Measurements from ENCODE around the gene SPTLC3.

The SPTLC3 gene

GRCh38 chr20:13034936-13035335 lies 26.2 kb downstream of the SPTLC3 start:
- DNase-seq: no peak

GRCh38 chr20:13035399-13036152 lies 26.8 kb downstream of the SPTLC3 start:
- no peak for DNase-seq

- no peak for DNase-seq
Measured at GRCh38 chr20:13037727-13038126, 29.0 kb downstream of the SPTLC3 start.

GRCh38 chr20:13041574-13042457 lies 33.0 kb downstream of the SPTLC3 start:
- DNase-seq: no peak

GRCh38 chr20:13042458-13042794 lies 33.7 kb downstream of the SPTLC3 start:
- DNase-seq: no peak

- DNase-seq: no peak
Measured at GRCh38 chr20:13046409-13046808, 37.6 kb downstream of the SPTLC3 start.

- DNase-seq: no peak
Measured at GRCh38 chr20:13054011-13054410, 45.2 kb downstream of the SPTLC3 start.

GRCh38 chr20:13058666-13059389 lies 50.1 kb downstream of the SPTLC3 start:
- no peak for DNase-seq

- DNase-seq: no peak
Measured at GRCh38 chr20:13059398-13060136, 50.8 kb downstream of the SPTLC3 start.

GRCh38 chr20:13060327-13060726 lies 51.6 kb downstream of the SPTLC3 start:
- DNase-seq: no peak

- DNase-seq: no peak
Measured at GRCh38 chr20:13061381-13061780, 52.6 kb downstream of the SPTLC3 start.

- DNase-seq: no peak
Measured at GRCh38 chr20:13062789-13063188, 54.0 kb downstream of the SPTLC3 start.

GRCh38 chr20:13068336-13068735 lies 59.6 kb downstream of the SPTLC3 start:
- DNase-seq: no peak

GRCh38 chr20:13081877-13082276 lies 73.1 kb downstream of the SPTLC3 start:
- DNase-seq: no peak

- DNase-seq: no peak
Measured at GRCh38 chr20:13082378-13082777, 73.6 kb downstream of the SPTLC3 start.

- DNase-seq: no peak
Measured at GRCh38 chr20:13085275-13085674, 76.5 kb downstream of the SPTLC3 start.

GRCh38 chr20:13089950-13090469 lies 81.2 kb downstream of the SPTLC3 start:
- DNase-seq: no peak

- no peak for DNase-seq
Measured at GRCh38 chr20:13092111-13092510, 83.3 kb downstream of the SPTLC3 start.

- DNase-seq: no peak
Measured at GRCh38 chr20:13094976-13095375, 86.2 kb downstream of the SPTLC3 start.

GRCh38 chr20:13098720-13099355 lies 90.1 kb downstream of the SPTLC3 start:
- DNase-seq: no peak

- no peak for DNase-seq
Measured at GRCh38 chr20:13099676-13100075, 90.9 kb downstream of the SPTLC3 start.

- DNase-seq: no peak
Measured at GRCh38 chr20:13101276-13101675, 92.5 kb downstream of the SPTLC3 start.
